Chondrocyte (in vitro differentiated cells): ENCODE data around the gene R3HDM1. TPM values are rescaled to one million over a fixed set of nuclear protein-coding genes. Genes with fewer than 3 reads are reported as not detected.
"Not testable (repeated sequence)": the region's sequence is repeated elsewhere in the genome, so short reads cannot be mapped to it uniquely, and the experiment has no call there.

Experiments
- DNase-seq: peaks from one replicate; pipeline ENCODE4 v3.0.0; 2021; ENCODE audit warnings: mixed read lengths, low spot score
- H3K27ac Mint-ChIP-seq: one replicate; pipeline ENCODE4 v1.8.0; 2021; ENCODE audit warnings: mild to moderate bottlenecking, moderate library complexity, mixed read lengths; ENCODE audit not compliant: unreplicated experiment
- H3K27me3 Mint-ChIP-seq: 2 replicates; pipeline ENCODE4 v1.8.0; 2021; ENCODE audit warnings: low read depth, mixed read lengths
- H3K36me3 Mint-ChIP-seq: 2 replicates; pipeline ENCODE4 v1.8.0; 2021; ENCODE audit warnings: low read depth, mixed read lengths
- H3K4me1 Mint-ChIP-seq: 2 replicates; pipeline ENCODE4 v1.8.0; 2021; ENCODE audit warnings: low read depth, mild to moderate bottlenecking, mixed read lengths
- H3K4me3 Mint-ChIP-seq: one replicate; pipeline ENCODE4 v1.8.0; 2021; ENCODE audit warnings: mild to moderate bottlenecking, moderate library complexity, mixed read lengths; ENCODE audit not compliant: unreplicated experiment
- H3K9me3 Mint-ChIP-seq: 2 replicates; pipeline ENCODE4 v1.8.0; 2021; ENCODE audit warnings: low read depth, mixed read lengths
- CTCF ChIP-seq: fragments of 200-600 bp; sonication (generic); IDR thresholded peaks from 2 replicates; pipeline ENCODE4 v1.5.0; 2021; ENCODE audit warnings: antibody characterized with exemption, mild to moderate bottlenecking, moderate library complexity
- total RNA-seq: library from RNA; stranded (reverse); gene quantifications from 3 replicates; pipeline ENCODE4 v1.2.1, GENCODE V29; 2021

The R3HDM1 gene
- total RNA-seq, 1 donor from 2014 or later, result 28.2 TPM

GRCh38 chr2:135620198-135620597 lies 88.9 kb downstream of the R3HDM1 start:
- peaks cover 10% of the 10 kb centered on the region for H3K4me1 Mint-ChIP-seq
- peaks cover 7% of the 10 kb centered on the region for H3K36me3 Mint-ChIP-seq
- no peak for TF ChIP-seq CTCF
- no peak overlapping the region for H3K27ac Mint-ChIP-seq
- H3K4me3 Mint-ChIP-seq, result no peak overlapping the region
- DNase-seq, result no peak
- no peaks in the 10 kb centered on the region for H3K9me3 Mint-ChIP-seq
- no peaks in the 10 kb centered on the region for H3K27me3 Mint-ChIP-seq

DNA sequence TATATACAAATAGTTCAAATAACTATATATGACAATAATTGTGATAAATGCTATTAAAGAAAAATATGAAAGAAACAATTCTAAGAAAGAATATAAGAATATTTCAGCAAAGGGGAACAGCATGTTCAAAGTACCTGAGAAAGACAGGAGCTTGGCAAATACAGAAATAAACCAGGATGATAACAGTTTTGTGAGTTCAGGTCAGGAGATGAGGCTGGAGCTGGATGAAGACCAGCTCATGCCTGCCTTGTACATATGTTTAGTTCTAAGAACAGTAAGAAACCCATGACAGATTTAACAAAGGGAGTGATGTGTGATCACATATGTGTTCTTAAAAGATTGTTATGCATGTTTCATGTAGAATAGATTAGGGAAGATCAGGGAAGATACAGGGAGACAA lies 98.2 kb downstream of the R3HDM1 start:
- DNase-seq, result no peak
- peak overlapping the region; percentile 5 for H3K27ac Mint-ChIP-seq
- no peaks in the 10 kb centered on the region for H3K9me3 Mint-ChIP-seq
- no peak for TF ChIP-seq CTCF
- no peaks in the 10 kb centered on the region for H3K27me3 Mint-ChIP-seq
- no peak overlapping the region for H3K4me3 Mint-ChIP-seq
- H3K36me3 Mint-ChIP-seq, result peaks cover 13% of the 10 kb centered on the region
- H3K4me1 Mint-ChIP-seq, result no peaks in the 10 kb centered on the region

- not testable (repeated sequence) for H3K36me3 Mint-ChIP-seq, H3K4me3 Mint-ChIP-seq, H3K27me3 Mint-ChIP-seq, DNase-seq, H3K9me3 Mint-ChIP-seq, H3K4me1 Mint-ChIP-seq, H3K27ac Mint-ChIP-seq
These were observed 98.8 kb downstream of the R3HDM1 start for GRCh38 chr2:135630034-135630433.

- no peak for TF ChIP-seq CTCF
- Mint-ChIP-seq H3K36me3 (peaks cover 9% of the 10 kb centered on the region), H3K27ac (no peak overlapping the region), H3K27me3 (no peaks in the 10 kb centered on the region), H3K4me1 (no peaks in the 10 kb centered on the region), H3K9me3 (no peaks in the 10 kb centered on the region), H3K4me3 (no peak overlapping the region)
- no peak for DNase-seq
These were observed 99.2 kb downstream of the R3HDM1 start for GRCh38 chr2:135630488-135630887.

DNA sequence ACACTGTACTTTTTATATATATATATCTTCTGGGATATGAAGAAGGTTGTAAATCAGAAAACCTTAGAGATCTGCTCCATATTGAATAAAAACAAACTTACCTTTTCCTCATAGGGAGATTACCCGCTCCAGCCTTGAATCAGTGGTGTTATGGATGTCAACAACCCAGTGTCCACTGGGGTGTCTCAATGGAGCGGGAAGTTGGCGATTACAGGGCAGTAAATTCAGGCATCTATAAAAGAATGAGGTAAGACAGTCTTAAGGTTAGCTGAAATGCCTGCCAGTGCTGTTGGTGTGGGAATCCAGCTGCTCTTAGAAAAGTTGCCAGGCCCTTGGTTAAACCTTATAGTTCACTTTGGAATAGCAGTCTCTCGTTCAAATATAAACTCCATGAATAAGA lies 102.3 kb downstream of the R3HDM1 start:
- no peaks in the 10 kb centered on the region for H3K4me1 Mint-ChIP-seq

More for the DNA sequence above, 102.3 kb downstream of the R3HDM1 start:
- Mint-ChIP-seq H3K27ac (no peak overlapping the region), H3K36me3 (peaks cover 19% of the 10 kb centered on the region), H3K27me3 (no peaks in the 10 kb centered on the region), H3K4me3 (no peak overlapping the region), H3K9me3 (no peaks in the 10 kb centered on the region)
- no peak for TF ChIP-seq CTCF
- DNase-seq, result no peak
